Osteoblast (primary cell): Measurements from ENCODE around the gene SRSF7. TPM values are rescaled to one million over a fixed set of nuclear protein-coding genes. Genes with fewer than 3 reads are reported as not detected.
A peak's percentile ranks its signal among the peaks of the same experiment; 100 is the strongest.

ENCODE experiments used
- DNase-seq: peaks from one replicate; pipeline ENCODE4 v3.0.0; 2011; ENCODE audit warnings: low spot score, mixed read lengths; ENCODE audit not compliant: insufficient read length; ENCODE audit errors: missing footprints
- H2AFZ ChIP-seq: 2 replicates; pipeline ENCODE4 v1.6.0; 2011; ENCODE audit warnings: mild to moderate bottlenecking, low read length
- H3K27ac ChIP-seq: 2 replicates; pipeline ENCODE4 v1.5.1; 2011; ENCODE audit warnings: mild to moderate bottlenecking, low read depth, low read length, moderate library complexity
- H3K27me3 ChIP-seq: 2 replicates; pipeline ENCODE4 v1.6.0; 2012; ENCODE audit warnings: mild to moderate bottlenecking, control low read depth, inconsistent platforms, low read length, moderate library complexity; ENCODE audit not compliant: insufficient read depth
- H3K36me3 ChIP-seq: 2 replicates; pipeline ENCODE4 v1.5.1; 2011; ENCODE audit warnings: mild to moderate bottlenecking, low read length, control low read depth, moderate library complexity; ENCODE audit not compliant: insufficient read depth
- H3K4me1 ChIP-seq: 2 replicates; pipeline ENCODE4 v1.5.1; 2011; ENCODE audit warnings: mild to moderate bottlenecking, low read length, control low read depth, moderate library complexity; ENCODE audit not compliant: insufficient read depth
- H3K4me2 ChIP-seq: 2 replicates; pipeline ENCODE4 v1.6.0; 2011; ENCODE audit warnings: mild to moderate bottlenecking, low read length; ENCODE audit not compliant: insufficient read depth
- H3K4me3 ChIP-seq: fragments of 200-600 bp; sonication (generic); 3 replicates; pipeline ENCODE4 v1.5.1; 2012; ENCODE audit warnings: mild to moderate bottlenecking, low read length, inconsistent platforms; ENCODE audit not compliant: insufficient read depth
- H3K79me2 ChIP-seq: 2 replicates; pipeline ENCODE4 v1.6.0; 2012; ENCODE audit warnings: mild to moderate bottlenecking, low read length, control low read depth, inconsistent platforms; ENCODE audit not compliant: insufficient read depth
- H3K9me3 ChIP-seq: 2 replicates; pipeline ENCODE4 v1.5.1; 2011; ENCODE audit warnings: low read depth, low read length, control low read depth
- H4K20me1 ChIP-seq: 2 replicates; pipeline ENCODE4 v1.6.0; 2012; ENCODE audit warnings: mild to moderate bottlenecking, low read length, control low read depth; ENCODE audit not compliant: insufficient read depth
- total RNA-seq: library from RNA; depleted of rRNA; stranded (reverse); fragments of >200 nt; gene quantifications from 2 replicates; pipeline ENCODE4 v1.2.3, GENCODE V29; 2012
- TF ChIP-seq, protein P1 (sequence below): IDR thresholded peaks from 2 replicates; pipeline ENCODE4 v1.5.1; 2011; ENCODE audit warnings: mild to moderate bottlenecking, low read depth, low read length, moderate library complexity; ENCODE audit errors: extremely low read depth

Gene SRSF7
- total RNA-seq, 1 donor: 48.1 TPM

DNA sequence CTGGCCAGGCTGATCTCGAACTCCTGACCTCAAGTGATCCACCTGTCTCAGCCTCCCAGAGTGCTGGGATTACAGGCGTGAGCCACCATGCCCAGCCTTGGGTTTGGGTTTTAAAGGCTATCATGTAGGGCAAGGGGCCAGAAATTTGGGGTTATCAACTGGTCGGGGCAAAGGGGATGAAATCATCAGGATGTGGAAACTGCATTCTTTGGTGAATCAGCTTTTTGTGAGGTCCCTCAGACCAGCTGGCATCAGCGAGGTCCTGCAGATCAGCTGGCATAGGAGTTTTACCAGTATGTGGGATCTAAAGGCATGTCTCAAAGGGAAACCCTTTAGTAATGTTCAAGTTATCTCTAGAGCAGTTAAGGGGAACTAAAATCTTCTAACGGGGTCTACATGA is 20.5 kb upstream of the SRSF7 start:
- Histone ChIP-seq H3K4me2 (peak overlapping the region; percentile 17), H4K20me1 (no peaks in the 10 kb centered on the region), H2AFZ (no peak overlapping the region), H3K4me1 (peaks cover 5% of the 10 kb centered on the region), H3K27me3 (peaks cover 2% of the 10 kb centered on the region), H3K36me3 (no peaks in the 10 kb centered on the region), H3K4me3 (no peak overlapping the region), H3K9me3 (no peaks in the 10 kb centered on the region), H3K27ac (no peak overlapping the region), H3K79me2 (no peaks in the 10 kb centered on the region)
- peak; percentile 91 for DNase-seq
- TF ChIP-seq, protein P1, sequence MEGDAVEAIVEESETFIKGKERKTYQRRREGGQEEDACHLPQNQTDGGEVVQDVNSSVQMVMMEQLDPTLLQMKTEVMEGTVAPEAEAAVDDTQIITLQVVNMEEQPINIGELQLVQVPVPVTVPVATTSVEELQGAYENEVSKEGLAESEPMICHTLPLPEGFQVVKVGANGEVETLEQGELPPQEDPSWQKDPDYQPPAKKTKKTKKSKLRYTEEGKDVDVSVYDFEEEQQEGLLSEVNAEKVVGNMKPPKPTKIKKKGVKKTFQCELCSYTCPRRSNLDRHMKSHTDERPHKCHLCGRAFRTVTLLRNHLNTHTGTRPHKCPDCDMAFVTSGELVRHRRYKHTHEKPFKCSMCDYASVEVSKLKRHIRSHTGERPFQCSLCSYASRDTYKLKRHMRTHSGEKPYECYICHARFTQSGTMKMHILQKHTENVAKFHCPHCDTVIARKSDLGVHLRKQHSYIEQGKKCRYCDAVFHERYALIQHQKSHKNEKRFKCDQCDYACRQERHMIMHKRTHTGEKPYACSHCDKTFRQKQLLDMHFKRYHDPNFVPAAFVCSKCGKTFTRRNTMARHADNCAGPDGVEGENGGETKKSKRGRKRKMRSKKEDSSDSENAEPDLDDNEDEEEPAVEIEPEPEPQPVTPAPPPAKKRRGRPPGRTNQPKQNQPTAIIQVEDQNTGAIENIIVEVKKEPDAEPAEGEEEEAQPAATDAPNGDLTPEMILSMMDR: no peak

DNA sequence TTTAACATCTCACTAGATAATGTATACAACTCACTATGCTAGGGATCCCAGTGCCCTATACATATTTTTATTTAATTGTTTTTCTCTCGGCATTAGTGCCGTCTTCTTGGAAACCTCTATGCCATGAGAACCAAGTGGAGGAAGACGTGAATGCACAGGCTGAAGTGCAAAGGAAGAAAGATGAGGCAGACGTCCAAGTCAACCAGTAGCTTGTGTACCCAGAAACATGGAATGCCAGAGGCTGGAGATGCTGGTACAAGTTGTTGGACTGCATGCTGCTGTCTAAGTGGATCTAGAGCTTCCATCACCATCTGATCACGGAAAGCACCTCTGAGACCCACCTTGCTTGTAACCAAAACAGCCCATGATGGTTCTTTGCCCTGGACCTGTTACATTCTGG is 14.4 kb upstream of the SRSF7 start:
- Histone ChIP-seq H3K4me3 (no peak overlapping the region), H3K27me3 (no peaks in the 10 kb centered on the region), H2AFZ (peak overlapping the region; percentile 56), H3K27ac (peak overlapping the region; percentile 51), H4K20me1 (no peaks in the 10 kb centered on the region), H3K36me3 (no peaks in the 10 kb centered on the region), H3K4me2 (peak overlapping the region; percentile 51), H3K4me1 (peaks cover 19% of the 10 kb centered on the region), H3K9me3 (no peaks in the 10 kb centered on the region), H3K79me2 (no peaks in the 10 kb centered on the region)
- no peak for DNase-seq
- TF ChIP-seq, protein P1: no peak

DNA sequence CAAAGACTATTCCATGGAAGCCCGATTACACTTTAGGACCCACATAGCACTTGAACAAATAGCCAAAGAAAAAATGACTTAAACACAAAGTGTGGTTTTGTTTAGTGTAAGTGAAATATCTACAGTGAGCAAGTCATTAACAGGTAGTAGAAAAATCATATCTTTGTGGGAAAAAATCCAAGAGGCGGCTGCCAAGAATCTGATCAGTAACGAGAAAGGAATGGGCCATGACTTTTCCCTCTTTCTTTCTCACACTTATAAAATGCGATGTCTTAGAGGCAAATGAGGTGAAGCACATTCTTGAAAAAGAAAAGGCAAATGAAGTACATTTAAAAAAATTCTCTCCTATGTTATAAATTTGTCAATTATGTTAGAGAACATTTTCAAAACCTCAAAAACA is 14.0 kb upstream of the SRSF7 start:
- no peak overlapping the region for H3K4me3 ChIP-seq
- H2AFZ ChIP-seq: no peak overlapping the region
- no peaks in the 10 kb centered on the region for H4K20me1 ChIP-seq
- H3K27ac ChIP-seq: peak overlapping the region; percentile 51
- H3K36me3 ChIP-seq: no peaks in the 10 kb centered on the region
- H3K4me2 ChIP-seq: peak overlapping the region; percentile 51
- peaks cover 19% of the 10 kb centered on the region for H3K4me1 ChIP-seq
- no peaks in the 10 kb centered on the region for H3K79me2 ChIP-seq
- TF ChIP-seq, protein P1: no peak
- no peaks in the 10 kb centered on the region for H3K27me3 ChIP-seq
- H3K9me3 ChIP-seq: no peaks in the 10 kb centered on the region
- DNase-seq: peak; percentile 45

DNA sequence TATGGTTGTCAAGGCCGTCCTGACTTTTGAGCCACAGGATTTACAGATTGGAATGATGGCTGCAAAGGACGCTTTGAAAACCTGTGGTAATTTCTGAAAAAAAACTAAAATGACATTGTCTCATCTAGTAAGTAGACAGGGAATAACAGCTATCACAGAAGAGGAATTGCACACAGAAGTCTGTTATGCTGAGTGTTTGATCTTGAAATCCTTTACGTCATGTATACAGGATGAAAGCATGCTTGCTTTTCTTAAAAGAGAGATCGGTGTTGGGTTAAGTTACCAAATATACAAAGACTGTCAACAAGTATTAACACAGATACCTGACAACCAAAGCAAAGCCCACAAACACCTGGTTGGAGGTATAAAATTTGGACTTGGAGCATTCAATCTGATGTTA is 12.6 kb upstream of the SRSF7 start:
- Histone ChIP-seq H3K4me2 (no peak overlapping the region), H3K27ac (no peak overlapping the region), H3K79me2 (no peaks in the 10 kb centered on the region), H4K20me1 (no peaks in the 10 kb centered on the region), H2AFZ (no peak overlapping the region), H3K9me3 (no peaks in the 10 kb centered on the region), H3K4me3 (no peak overlapping the region), H3K27me3 (no peaks in the 10 kb centered on the region), H3K4me1 (peaks cover 19% of the 10 kb centered on the region), H3K36me3 (no peaks in the 10 kb centered on the region)
- no peak for DNase-seq
- TF ChIP-seq, protein P1: no peak
